ENCODE results near the gene MALT1. TPM values are rescaled to one million over a fixed set of nuclear protein-coding genes. Genes with fewer than 3 reads are reported as not detected.

The MALT1 gene
- total RNA-seq, 1 donor from 2014 or later: 28.4 TPM

- no peak for DNase-seq (ENCODE audit: low spot score)
- no peaks in the 10 kb centered on the region for H3K27me3 ChIP-seq
- Mint-ChIP-seq H3K27me3 (ENCODE audit: insufficient read depth, low read depth) (peaks cover 2% of the 10 kb centered on the region), H3K36me3 (peaks cover 20% of the 10 kb centered on the region), H3K9me3 (no peaks in the 10 kb centered on the region), H3K4me1 (no peaks in the 10 kb centered on the region), H3K27ac (no peak overlapping the region), H3K4me3 (no peak overlapping the region)
- no peak overlapping the region for H2AFZ ChIP-seq (replicated peaks)
- no peak for TF ChIP-seq EZH2phosphoT487 (IDR thresholded peaks at IDR 0.05)
- no peak for TF ChIP-seq CTCF (IDR thresholded peaks at IDR 0.05)
- no peak for TF ChIP-seq EZH2 (IDR thresholded peaks at IDR 0.05)
- H4K20me1 ChIP-seq (ENCODE audit: low read depth): no peaks in the 10 kb centered on the region
- H3K27ac ChIP-seq: no peak overlapping the region
- no peaks in the 10 kb centered on the region for H3K79me2 ChIP-seq (ENCODE audit: low read depth)
- H3K9ac ChIP-seq: no peak overlapping the region
- H3F3A ChIP-seq (ENCODE audit: low read depth): no peaks in the 10 kb centered on the region
- no peaks in the 10 kb centered on the region for H3K9me3 ChIP-seq (ENCODE audit: low read depth)
- H3K4me1 ChIP-seq: no peaks in the 10 kb centered on the region
- peaks cover 3% of the 10 kb centered on the region for H3K36me3 ChIP-seq
- H3K4me2 ChIP-seq: no peak overlapping the region
- H3K4me3 ChIP-seq: no peak overlapping the region
These were observed 52.7 kb downstream of the MALT1 start for GRCh38 chr18:58723810-58724602.

GRCh38 chr18:58726671-58727070, 55.4 kb downstream of the MALT1 start:
- no peak overlapping the region for H3K27ac ChIP-seq

GRCh38 chr18:58727776-58728500, 56.7 kb downstream of the MALT1 start:
- Histone ChIP-seq H3K4me1 (no peaks in the 10 kb centered on the region), H3K79me2 (ENCODE audit: low read depth) (no peaks in the 10 kb centered on the region), H3K27me3 (no peaks in the 10 kb centered on the region), H3K4me2 (no peak overlapping the region), H3K9ac (no peak overlapping the region), H4K20me1 (ENCODE audit: low read depth) (no peaks in the 10 kb centered on the region), H3F3A (ENCODE audit: low read depth) (no peaks in the 10 kb centered on the region), H2AFZ (replicated peaks) (no peak overlapping the region), H3K9me3 (ENCODE audit: low read depth) (no peaks in the 10 kb centered on the region), H3K27ac (no peak overlapping the region), H3K36me3 (peaks cover 3% of the 10 kb centered on the region), H3K4me3 (no peak overlapping the region)
- no peak for DNase-seq (ENCODE audit: low spot score)
- Mint-ChIP-seq H3K27me3 (ENCODE audit: insufficient read depth, low read depth) (no peaks in the 10 kb centered on the region), H3K9me3 (no peaks in the 10 kb centered on the region), H3K4me1 (peaks cover 4% of the 10 kb centered on the region), H3K4me3 (no peak overlapping the region), H3K27ac (no peak overlapping the region), H3K36me3 (peaks cover 22% of the 10 kb centered on the region)
- TF ChIP-seq CTCF (IDR thresholded peaks at IDR 0.05) (no peak), EZH2phosphoT487 (IDR thresholded peaks at IDR 0.05) (no peak)

More at GRCh38 chr18:58726671-58727070, 55.4 kb downstream of the MALT1 start:
- Histone ChIP-seq H3K4me2 (no peak overlapping the region), H3K4me3 (no peak overlapping the region), H4K20me1 (ENCODE audit: low read depth) (no peaks in the 10 kb centered on the region), H3F3A (ENCODE audit: low read depth) (no peaks in the 10 kb centered on the region), H3K79me2 (ENCODE audit: low read depth) (no peaks in the 10 kb centered on the region), H3K36me3 (peaks cover 3% of the 10 kb centered on the region), H3K4me1 (no peaks in the 10 kb centered on the region), H3K27me3 (no peaks in the 10 kb centered on the region), H2AFZ (replicated peaks) (no peak overlapping the region), H3K9me3 (ENCODE audit: low read depth) (no peaks in the 10 kb centered on the region), H3K9ac (no peak overlapping the region)
- no peaks in the 10 kb centered on the region for H3K4me1 Mint-ChIP-seq
- TF ChIP-seq EZH2phosphoT487 (IDR thresholded peaks at IDR 0.05) (no peak), CTCF (IDR thresholded peaks at IDR 0.05) (no peak), EZH2 (IDR thresholded peaks at IDR 0.05) (no peak)
- no peaks in the 10 kb centered on the region for H3K27me3 Mint-ChIP-seq (ENCODE audit: insufficient read depth, low read depth)
- peaks cover 22% of the 10 kb centered on the region for H3K36me3 Mint-ChIP-seq
- no peak for DNase-seq (ENCODE audit: low spot score)
- H3K27ac Mint-ChIP-seq: no peak overlapping the region
- H3K4me3 Mint-ChIP-seq: no peak overlapping the region
- H3K9me3 Mint-ChIP-seq: no peaks in the 10 kb centered on the region
